ENCODE results near the gene ARFGEF2.

DNA sequence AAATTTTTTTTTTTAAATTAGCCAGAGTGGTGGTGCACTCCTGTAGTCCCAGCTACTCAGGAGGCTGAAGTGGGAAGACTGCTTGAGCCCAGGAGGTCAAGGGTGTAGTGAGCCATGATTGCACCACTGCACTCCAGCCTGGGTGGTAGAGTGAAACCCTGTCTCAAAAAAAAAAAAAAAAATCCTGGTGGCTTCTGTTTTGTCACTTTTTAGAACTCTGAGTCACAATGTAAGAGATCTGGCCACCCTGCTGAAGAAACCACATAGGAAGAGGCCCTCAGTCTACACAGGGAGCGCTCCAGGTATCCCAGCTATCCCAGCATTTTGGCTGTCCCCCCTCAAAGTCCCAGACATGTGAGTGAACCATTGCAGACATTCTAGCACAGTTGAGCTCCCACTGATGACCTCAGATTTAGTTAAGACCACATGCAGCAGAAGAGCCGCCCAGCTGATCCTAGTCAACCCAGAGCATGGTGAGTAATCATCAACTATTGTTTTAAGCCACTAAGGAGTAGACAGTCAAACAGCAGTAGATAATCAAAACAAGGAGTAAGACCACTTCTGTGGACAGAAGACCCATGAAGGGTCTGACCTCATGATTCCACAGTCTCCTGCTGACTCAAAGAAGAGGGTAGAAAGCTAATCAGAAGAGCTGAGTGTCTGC lies 12.7 kb upstream of the ARFGEF2 start:
- TF ChIP-seq POLR2A (IDR thresholded peaks at IDR 0.05): no peak
- TF ChIP-seq, protein P1, sequence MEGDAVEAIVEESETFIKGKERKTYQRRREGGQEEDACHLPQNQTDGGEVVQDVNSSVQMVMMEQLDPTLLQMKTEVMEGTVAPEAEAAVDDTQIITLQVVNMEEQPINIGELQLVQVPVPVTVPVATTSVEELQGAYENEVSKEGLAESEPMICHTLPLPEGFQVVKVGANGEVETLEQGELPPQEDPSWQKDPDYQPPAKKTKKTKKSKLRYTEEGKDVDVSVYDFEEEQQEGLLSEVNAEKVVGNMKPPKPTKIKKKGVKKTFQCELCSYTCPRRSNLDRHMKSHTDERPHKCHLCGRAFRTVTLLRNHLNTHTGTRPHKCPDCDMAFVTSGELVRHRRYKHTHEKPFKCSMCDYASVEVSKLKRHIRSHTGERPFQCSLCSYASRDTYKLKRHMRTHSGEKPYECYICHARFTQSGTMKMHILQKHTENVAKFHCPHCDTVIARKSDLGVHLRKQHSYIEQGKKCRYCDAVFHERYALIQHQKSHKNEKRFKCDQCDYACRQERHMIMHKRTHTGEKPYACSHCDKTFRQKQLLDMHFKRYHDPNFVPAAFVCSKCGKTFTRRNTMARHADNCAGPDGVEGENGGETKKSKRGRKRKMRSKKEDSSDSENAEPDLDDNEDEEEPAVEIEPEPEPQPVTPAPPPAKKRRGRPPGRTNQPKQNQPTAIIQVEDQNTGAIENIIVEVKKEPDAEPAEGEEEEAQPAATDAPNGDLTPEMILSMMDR (IDR thresholded peaks at IDR 0.05 in 4 of 5, conservative IDR thresholded peaks at IDR 0.05 in 1 of 5): no peak

Data from gastrocnemius medialis (tissue), 4 donors.